HEK293T (cell line): ENCODE measurements around the gene TBC1D30.

Experiments used
- ELF4 ChIP-seq: fragments of 450-650 bp; IDR thresholded peaks from 2 replicates; pipeline ENCODE4 v1.6.1; 2017; ENCODE audit warnings: antibody characterized with exemption
- FOXK2 ChIP-seq: fragments of 450-650 bp; IDR thresholded peaks from 2 replicates; pipeline ENCODE4 v1.6.1; 2016; ENCODE audit warnings: mild to moderate bottlenecking
- NFRKB ChIP-seq: fragments of 450-650 bp; IDR thresholded peaks from 2 replicates; pipeline ENCODE4 v1.6.1; 2016; ENCODE audit warnings: mild to moderate bottlenecking, moderate library complexity

GRCh38 chr12:64884164-64884542, 59.7 kb downstream of the TBC1D30 start:
- TF ChIP-seq ELF4 = no peak
- TF ChIP-seq FOXK2 = no peak
- no peak for TF ChIP-seq NFRKB
